Stimulated activated naive CD8-positive, alpha-beta T cell treated with anti-CD3 and anti-CD28 coated beads, Interleukin-15, amount 100 ng/mL, for 72 hours (primary cell): ENCODE data around the gene UBL4A.

Experiments
- ATAC-seq: fragments of 150-1000 bp; cut with Tn5 transposase; 2 replicates; pipeline ENCODE4 v1.10.0; 2021; ENCODE audit warnings: mild to moderate bottlenecking, moderate library complexity
- DNase-seq, 2 donors: peaks; one replicate each; pipeline ENCODE4 v3.0.0; 2021 to 2022
- H3K27ac Mint-ChIP-seq, 2 donors: one replicate each; pipeline ENCODE4 v1.8.0; 2022; ENCODE audit warnings: mild to moderate bottlenecking in 2 of 2, mixed read lengths in 2 of 2, moderate library complexity in 2 of 2
- H3K27me3 Mint-ChIP-seq: one replicate; pipeline ENCODE4 v1.8.0; 2022; ENCODE audit warnings: mixed read lengths
- H3K4me1 Mint-ChIP-seq: one replicate; pipeline ENCODE4 v1.8.0; 2022; ENCODE audit warnings: mild to moderate bottlenecking, mixed read lengths
- H3K4me3 Mint-ChIP-seq, 2 donors: one replicate each; pipeline ENCODE4 v1.8.0; 2022; ENCODE audit warnings: mild to moderate bottlenecking in 2 of 2, mixed read lengths in 2 of 2, moderate library complexity in 1 of 2
- H3K9me3 Mint-ChIP-seq, 2 donors: one replicate each; pipeline ENCODE4 v1.8.0; 2022; ENCODE audit warnings: mixed read lengths in 2 of 2

The UBL4A gene

DNA sequence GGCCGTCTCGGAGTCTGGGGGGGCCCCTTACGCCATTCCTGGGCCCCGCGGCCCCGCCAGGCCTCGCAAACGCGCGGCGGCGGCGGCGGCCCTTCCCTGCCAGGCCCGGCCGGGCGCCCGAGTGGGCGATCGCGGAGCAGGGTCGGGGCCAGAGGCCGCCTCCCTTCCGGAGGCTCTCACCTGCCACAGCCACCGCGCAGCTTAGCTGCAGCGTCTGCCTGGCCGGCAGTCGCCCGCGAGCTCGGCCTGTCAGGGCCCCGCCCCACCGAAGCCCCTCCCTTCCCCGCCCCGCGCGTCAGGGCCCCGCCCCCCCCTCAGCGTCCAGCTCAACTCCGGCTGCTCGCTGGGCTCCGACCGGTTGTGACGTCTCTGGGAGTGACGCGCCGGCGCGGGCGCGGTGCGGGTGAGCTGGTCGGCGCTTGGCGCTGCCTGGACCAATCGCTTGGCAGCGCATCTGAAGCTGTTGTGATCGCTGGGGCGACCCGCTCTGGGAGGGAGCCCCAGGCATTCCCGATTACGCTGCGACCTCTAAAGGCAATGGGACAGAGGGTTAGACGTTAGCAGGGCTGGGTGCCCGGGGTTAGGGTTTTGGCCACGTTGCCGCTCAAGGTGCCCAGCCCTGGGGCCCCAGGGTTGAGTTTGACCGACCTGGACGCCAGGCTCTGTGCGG, 4.1 kb upstream of the UBL4A start, which contains the start of gene SLC10A3:
Gene SLC10A3, minus strand, starts transcription at position 216 of the 670 bp plus-strand sequence. CDS start 1,689 bp downstream, outside the sequence.
- Mint-ChIP-seq H3K27me3 (no peaks in the 10 kb centered on the region), H3K4me3 (peak within 1 kb of the TSS; percentile 92 to 95), H3K27ac (peak within 1 kb of the TSS; percentile 92 to 94), H3K4me1 (peaks cover 35% of the 10 kb centered on the region), H3K9me3 (no peaks in the 10 kb centered on the region)
- ATAC-seq (peak; percentile 91), DNase-seq (peak; percentile 84 to 92)

DNA sequence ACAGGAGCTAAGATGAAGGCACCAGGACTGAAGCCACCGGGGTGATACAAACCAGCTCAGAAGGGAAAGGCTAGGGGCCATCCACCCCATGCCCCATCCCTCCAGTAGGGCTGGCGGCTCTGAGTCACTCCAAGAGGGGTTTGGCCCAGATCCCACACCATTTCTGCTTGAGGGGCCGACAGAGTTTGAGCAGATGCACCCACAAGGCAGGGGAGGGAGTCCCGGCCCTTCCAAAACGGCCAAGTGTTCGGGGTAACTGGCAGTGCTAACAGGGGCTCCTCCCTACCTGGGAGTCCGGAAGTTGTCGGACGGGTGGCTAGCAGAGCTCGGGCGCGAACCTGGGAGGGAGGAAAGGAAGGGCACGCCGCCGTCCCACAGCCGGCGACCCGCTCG, 3.6 kb upstream of the UBL4A start:
- Mint-ChIP-seq H3K4me3 (peak overlapping the region; percentile 91 to 95), H3K27me3 (no peaks in the 10 kb centered on the region), H3K9me3 (no peaks in the 10 kb centered on the region), H3K4me1 (peaks cover 39% of the 10 kb centered on the region), H3K27ac (peak overlapping the region; percentile 48 to 92)
- DNase-seq = peak in 1 of 2 donors; percentile 60
- peak; percentile 45 for ATAC-seq

DNA sequence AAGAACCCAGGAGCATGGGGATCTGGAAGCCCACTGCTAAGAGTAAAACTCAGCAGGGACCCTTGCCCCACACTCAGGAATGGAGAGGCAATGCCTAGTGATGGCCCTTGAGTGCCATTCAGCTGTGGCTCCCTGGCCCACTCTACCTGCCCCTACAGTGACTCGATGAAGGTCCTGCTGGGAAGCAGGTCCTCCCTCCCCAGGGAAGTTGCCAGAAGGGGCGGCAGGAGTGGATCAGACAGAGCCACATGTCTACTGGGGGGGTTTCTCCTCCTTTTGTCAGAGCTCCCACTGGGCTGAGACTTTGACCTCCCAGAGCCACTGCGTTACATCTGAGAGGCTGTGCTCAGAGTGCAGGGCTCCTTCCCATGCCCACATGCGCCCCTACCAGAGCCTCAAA, 2.8 kb upstream of the UBL4A start:
- H3K9me3 Mint-ChIP-seq = no peaks in the 10 kb centered on the region
- ATAC-seq (no peak), DNase-seq (no peak)
- peaks cover 47% of the 10 kb centered on the region for H3K4me1 Mint-ChIP-seq
- no peaks in the 10 kb centered on the region for H3K27me3 Mint-ChIP-seq
- H3K4me3 Mint-ChIP-seq = peak overlapping the region; percentile 91 to 95
- H3K27ac Mint-ChIP-seq = peak overlapping the region in 1 of 2 donors; percentile 42

DNA sequence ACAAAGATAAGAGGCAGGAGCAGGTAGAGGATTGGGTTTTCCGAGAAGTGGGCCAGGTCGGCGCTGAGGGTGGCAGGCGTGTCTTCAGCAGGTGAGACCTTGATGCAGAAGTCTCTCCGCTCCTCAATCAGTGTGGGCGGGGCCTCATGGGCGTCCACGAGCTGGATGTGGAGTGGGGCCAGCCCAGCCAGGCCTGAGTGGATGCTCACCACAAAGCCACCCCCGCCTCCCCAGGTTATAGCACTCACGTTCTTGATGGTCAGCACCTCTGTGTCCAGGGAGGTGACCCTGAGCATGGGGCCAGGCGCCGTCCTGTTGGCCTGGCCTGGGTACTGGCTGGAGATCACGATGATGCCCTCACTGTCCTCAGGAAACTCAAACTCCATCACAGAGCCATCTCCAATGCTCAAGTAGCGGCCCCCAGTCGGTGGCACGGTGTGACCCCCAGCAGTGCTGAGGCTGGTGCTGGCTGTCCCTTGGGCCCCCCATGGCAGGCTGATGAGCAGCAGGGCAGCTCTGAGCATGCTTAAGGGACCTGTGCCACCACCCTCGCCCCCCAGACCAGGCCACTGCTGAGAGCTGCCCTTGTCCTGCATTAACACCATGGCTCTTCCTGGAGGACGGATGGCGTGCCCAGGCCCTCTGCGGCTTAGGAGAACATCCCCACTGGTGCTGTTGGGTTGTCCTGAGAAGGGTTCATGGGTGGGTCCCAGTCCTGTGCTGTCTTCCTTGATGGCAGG, 2.1 kb upstream of the UBL4A start:
- Mint-ChIP-seq H3K9me3 (no peaks in the 10 kb centered on the region), H3K4me3 (peak overlapping the region; percentile 44 to 95), H3K27ac (peak overlapping the region in 1 of 2 donors; percentile 78), H3K27me3 (no peaks in the 10 kb centered on the region), H3K4me1 (peaks cover 54% of the 10 kb centered on the region)
- ATAC-seq = no peak
- DNase-seq = no peak

DNA sequence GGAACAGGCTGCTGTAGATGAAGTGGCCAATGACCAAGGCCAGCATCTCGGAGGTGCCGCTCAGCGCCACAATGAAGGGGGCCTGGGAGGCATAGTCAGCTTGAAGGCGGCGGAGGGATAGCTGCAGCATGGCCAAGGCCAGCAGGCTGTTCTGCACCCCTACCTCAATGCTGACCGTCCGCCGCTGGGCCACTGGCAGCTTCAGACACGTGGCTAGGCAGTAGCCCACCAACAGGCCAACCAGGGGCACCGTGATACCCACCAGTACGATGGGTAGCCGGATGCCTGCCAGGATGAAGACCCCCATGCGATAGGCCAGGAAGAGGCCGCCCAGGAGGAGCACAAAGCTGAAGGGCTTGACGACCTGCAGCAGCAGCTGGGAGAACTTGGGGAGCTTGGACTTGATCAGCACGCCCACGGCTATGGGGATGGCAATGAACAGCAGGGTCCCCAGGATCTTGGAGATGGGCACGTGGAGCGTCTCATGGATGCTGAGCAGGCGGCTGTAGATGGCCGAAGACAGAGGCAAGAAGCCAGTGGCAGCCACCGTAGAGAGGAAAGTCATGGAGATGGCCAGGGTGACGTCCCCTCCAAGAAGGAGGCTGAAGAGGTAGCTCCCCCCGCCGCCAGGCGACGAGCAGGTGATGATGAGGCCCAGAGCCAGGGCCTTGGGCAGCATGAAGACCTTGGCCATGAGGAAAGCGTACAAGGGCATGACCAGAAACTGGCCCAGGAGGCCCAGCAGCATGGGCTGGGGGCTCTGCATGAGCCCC, 1.3 kb upstream of the UBL4A start:
- peak overlapping the region in 1 of 2 donors; percentile 78 for H3K27ac Mint-ChIP-seq
- H3K4me1 Mint-ChIP-seq = peaks cover 62% of the 10 kb centered on the region
- no peak for ATAC-seq
- no peaks in the 10 kb centered on the region for H3K9me3 Mint-ChIP-seq
- H3K27me3 Mint-ChIP-seq = no peaks in the 10 kb centered on the region
- H3K4me3 Mint-ChIP-seq = peak overlapping the region; percentile 44 to 46
- DNase-seq = no peak

DNA sequence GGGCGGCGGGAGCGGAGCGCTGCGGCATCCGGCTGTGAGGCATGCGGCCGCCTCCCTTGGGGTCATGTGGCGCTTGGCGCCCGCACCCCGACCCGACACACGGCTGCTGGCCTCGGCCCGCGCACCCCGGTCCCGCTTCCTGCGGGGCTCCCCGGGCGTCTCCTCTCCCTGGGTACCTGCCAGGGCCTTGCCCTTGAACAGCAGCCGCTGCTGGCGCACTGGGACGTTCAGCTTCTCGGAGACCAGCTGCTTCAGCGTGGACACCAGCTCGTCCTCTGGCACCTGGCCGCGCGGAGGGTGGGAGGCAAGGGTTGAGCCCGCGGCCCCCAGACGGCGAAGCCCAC, 391 bp downstream of the UBL4A start:
- peak; percentile 19 to 37 for DNase-seq
- H3K27me3 Mint-ChIP-seq = no peaks in the 10 kb centered on the region
- H3K4me3 Mint-ChIP-seq = peak overlapping the region; percentile 71 to 77
- peak; percentile 4 for ATAC-seq
- no peaks in the 10 kb centered on the region for H3K9me3 Mint-ChIP-seq
- no peak overlapping the region for H3K27ac Mint-ChIP-seq
- peaks cover 60% of the 10 kb centered on the region for H3K4me1 Mint-ChIP-seq

DNA sequence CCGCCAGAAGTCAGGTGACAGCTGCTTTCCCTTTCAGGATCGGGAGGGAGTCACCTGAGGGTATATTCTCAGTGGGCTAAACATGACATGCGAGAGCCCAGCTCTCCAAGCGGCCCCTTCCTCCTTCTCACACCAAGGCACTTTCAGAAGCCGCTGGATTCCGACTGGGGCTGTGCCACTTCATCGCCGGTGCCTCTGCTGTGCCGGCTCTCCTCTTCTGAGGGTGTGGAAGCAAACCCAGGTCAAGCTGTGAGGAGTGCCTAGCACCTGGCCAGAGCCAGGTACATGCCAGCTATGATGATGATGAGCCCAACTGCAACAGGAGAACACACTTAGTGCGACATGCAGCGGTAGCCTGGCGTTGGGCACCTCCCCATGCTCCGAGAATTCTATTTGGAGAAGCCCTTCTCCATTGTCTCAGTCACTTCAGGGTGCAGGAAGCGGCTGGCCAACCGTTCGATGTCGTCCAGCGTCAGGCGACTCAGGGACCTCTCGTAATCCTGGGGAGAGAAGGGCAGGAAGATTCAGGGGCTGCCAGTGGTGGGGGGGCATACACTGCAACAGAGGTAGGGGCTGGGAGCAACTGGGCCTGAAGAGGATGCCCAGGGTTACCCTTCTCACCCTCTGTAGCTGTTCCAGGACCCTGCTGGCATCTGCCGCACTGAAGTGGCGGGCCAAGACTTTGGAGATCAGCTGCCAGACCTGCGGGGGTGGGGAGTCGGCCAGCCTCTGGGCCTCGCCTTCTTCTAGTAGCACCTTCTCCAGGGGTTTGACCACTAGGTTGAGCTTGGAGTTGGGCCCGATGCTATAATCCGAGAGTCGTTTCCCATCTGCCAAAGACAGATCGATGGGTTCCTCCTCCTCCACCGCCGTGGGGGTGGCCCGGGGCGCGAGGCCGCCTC, 1.0 kb downstream of the UBL4A start:
- Mint-ChIP-seq H3K27ac (no peak overlapping the region), H3K4me3 (peak overlapping the region; percentile 71 to 77), H3K4me1 (peaks cover 59% of the 10 kb centered on the region), H3K9me3 (no peaks in the 10 kb centered on the region), H3K27me3 (no peaks in the 10 kb centered on the region)
- no peak for ATAC-seq
- no peak for DNase-seq

DNA sequence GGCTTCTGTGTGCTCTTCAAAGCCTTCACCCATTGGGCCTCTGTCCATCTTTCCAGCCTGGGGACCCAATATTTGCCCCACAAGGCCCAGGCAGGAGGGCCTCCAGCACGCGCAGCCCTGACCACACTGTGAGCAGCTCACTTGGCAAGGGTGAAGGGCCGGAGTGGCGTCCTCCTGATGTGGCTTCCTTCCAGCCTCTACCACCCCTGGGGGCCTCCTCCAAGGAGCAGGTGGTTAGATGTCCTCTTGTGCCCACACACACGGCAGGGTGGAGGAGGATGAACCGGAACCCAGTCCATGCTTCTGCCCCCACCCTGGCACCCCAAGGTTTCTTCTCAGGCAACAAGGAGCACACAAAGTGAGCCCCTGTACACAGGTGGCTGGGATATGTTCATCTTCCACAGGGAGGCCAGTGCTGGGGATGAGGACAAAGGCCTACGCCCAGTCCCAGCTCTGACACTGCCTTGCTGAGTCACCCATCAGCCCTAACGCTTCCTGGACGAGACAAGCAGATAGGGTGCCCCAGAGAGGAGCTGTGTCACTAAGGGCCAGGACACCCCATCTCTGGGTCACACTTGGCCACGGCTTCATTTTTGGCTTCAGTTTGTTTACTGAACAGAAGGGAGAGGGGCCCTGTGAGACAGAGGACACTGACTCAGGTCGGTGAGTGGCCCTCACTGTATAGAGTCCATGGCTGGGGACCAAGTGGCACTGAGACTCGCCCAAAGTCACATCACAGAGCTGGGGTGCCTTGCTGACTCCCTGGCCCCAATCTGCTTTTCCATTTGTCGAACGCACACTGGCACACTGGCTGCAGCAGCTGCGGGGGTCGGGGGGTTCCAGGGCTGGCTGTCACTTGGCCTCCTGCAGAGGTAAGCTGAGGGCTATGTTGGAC, 1.9 kb downstream of the UBL4A start:
- no peak overlapping the region for H3K27ac Mint-ChIP-seq
- H3K4me3 Mint-ChIP-seq = peak overlapping the region; percentile 71 to 77

DNA sequence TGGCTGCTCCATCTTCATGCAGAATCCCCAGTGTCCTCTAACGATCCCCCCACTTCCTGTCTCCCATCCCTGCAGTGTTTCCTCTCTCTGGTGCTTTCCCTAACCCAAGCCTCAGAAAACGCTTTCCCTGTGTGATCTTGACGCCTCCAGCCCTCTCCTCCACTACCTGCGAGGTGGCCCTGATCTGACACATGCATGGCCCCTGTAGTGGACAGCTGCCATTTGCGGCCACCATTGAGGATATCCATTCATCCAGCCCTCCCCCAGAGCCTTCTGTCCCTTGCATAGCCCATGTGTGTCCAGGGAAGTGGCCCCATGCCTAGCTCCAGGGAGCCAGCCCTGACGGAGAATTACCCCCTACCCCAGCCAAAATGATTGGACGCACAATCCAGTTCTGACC, 3.1 kb downstream of the UBL4A start:
- no peaks in the 10 kb centered on the region for H3K9me3 Mint-ChIP-seq
- H3K27ac Mint-ChIP-seq = peak overlapping the region in 1 of 2 donors; percentile 96
- no peak for DNase-seq
- H3K4me3 Mint-ChIP-seq = peak overlapping the region in 1 of 2 donors; percentile 29
- H3K27me3 Mint-ChIP-seq = no peaks in the 10 kb centered on the region
- peaks cover 52% of the 10 kb centered on the region for H3K4me1 Mint-ChIP-seq
- ATAC-seq = no peak

More for the DNA sequence above, 1.9 kb downstream of the UBL4A start:
- Mint-ChIP-seq H3K9me3 (no peaks in the 10 kb centered on the region), H3K4me1 (peaks cover 59% of the 10 kb centered on the region), H3K27me3 (no peaks in the 10 kb centered on the region)
- ATAC-seq (no peak), DNase-seq (no peak)

DNA sequence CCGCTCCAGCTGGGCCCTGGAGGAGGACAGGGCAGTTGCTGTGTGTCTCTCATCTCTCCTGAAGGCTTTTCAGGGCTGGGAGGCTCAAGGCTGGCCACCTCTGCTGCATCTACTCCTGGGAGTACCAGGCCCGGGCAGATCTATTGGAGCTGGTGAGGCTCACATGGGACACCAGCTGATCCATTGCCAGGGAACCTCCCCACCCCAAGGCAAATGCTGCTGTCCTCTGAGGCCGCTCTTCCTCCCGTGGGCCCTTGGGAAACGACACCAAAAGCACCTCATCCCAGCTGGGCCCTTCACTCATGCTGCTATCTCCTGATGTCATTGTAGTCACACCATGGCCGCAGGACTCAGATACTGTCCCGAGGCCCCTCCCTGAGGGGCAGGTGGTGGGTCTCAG, 3.6 kb downstream of the UBL4A start:
- ATAC-seq (no peak), DNase-seq (no peak)
- no peak overlapping the region for H3K4me3 Mint-ChIP-seq
- H3K4me1 Mint-ChIP-seq = peaks cover 50% of the 10 kb centered on the region
- H3K27ac Mint-ChIP-seq = no peak overlapping the region
- H3K9me3 Mint-ChIP-seq = no peaks in the 10 kb centered on the region
- no peaks in the 10 kb centered on the region for H3K27me3 Mint-ChIP-seq

DNA sequence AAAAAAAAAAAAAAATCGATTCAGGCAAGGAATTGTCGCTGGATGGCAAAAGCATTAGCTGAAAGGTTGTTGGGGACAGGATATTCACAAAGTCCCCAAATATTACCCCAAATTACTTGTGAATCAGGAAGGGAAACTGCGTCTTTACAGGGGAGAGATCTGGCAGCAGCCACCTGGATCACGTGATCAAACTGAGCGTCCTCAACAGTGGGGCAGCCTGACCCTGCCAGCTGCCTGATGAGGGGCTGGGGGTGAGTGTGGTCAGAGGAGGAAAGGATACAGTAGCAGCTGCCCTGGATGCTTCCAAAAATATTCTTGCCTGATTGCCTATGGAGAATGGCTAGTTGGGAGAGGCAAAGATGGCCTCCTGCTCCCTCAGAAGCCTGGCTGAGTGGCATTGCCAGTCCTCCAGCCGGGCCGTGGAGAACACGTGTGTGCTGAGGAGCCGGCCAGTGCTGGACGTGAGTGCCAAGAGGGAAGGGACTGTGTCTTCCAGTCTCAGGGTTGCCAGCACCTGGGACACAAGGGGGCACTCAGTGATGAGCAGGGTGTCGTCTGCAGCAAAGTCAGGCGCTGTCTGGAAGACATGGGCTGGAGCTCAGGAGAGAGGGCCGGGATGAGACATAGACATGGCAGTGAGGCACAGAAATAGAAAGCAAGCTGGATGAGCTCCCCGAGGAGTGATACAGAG, 4.4 kb downstream of the UBL4A start:
- H3K4me1 Mint-ChIP-seq = peaks cover 48% of the 10 kb centered on the region
- no peaks in the 10 kb centered on the region for H3K27me3 Mint-ChIP-seq
- H3K9me3 Mint-ChIP-seq = no peaks in the 10 kb centered on the region
- H3K27ac Mint-ChIP-seq = no peak overlapping the region
- no peak overlapping the region for H3K4me3 Mint-ChIP-seq
- DNase-seq (no peak), ATAC-seq (no peak)

DNA sequence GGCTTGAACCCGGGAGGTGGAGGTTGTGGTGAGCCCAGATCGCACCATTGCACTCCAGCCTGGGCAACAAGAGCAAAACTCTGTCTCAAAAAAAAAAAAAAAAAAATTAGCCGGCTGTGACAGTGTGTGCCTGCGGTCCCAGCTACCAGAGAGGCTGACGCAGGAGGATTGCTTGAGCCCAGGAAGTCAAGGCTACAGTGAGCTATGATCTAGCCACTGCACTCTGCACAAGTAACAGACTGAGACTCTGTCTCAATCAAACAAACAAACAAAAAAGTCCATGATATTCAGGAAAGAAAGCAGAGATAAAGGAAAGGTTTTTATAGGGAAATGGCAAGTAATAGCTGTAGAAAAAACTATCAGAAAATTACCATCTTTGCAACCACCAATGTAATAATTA, 5.2 kb downstream of the UBL4A start:
- Mint-ChIP-seq H3K9me3 (no peaks in the 10 kb centered on the region), H3K4me3 (no peak overlapping the region), H3K4me1 (peaks cover 52% of the 10 kb centered on the region), H3K27ac (no peak overlapping the region), H3K27me3 (no peaks in the 10 kb centered on the region)
- ATAC-seq (no peak), DNase-seq (no peak)

DNA sequence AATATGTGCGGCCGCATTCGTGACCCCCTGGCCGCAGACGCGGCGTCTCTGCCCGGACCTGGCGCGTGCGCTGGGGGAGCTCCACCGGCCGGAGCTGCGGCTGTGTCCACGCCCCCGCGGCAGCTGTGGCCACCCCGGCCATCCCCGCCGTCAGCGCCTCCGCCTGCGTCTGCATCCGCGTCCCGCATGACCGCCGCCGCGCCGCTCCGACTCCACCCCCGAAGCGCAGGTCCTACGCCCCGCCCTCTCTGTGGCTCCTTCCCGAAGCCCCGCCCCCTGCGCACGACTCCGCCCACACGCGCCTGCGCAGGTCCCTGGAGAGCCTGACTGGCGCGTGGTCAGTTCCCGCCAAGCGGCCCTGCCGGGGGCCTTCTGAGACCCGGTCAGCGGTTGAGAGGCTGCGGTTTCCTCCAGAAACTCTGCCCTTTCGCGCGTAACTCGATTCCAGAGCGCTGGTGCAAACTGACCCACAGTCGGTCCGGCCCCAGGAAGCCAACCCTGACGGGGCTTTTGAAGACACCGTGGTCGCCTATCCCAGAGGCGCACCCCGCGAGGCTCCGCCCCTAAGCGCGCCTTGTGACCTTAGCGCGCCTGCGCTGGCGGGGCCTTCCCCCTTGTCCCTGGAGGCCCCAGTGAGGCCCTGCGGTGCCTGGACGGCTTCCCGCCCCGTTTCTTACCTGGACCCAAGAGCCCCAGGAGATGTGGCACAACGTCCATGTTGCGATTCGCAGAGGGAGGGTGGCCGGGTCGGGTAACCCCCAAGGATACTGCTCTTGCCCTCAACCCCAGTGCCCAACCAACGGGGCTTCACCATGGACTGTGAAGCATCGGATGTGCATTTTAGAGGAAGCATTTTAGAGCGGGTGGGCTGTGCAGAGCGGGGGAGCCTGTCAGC, 7.4 kb downstream of the UBL4A start, which contains the start of gene LAGE3:
Gene LAGE3, minus strand, starts transcription at position 554 of the 895 bp plus-strand sequence. Its CDS starts 366 bp downstream, at position 188.
- Mint-ChIP-seq H3K4me3 (peak within 1 kb of the TSS; percentile 87 to 90), H3K9me3 (no peaks in the 10 kb centered on the region), H3K4me1 (peaks cover 45% of the 10 kb centered on the region), H3K27me3 (no peaks in the 10 kb centered on the region), H3K27ac (peak within 1 kb of the TSS; percentile 95)
- ATAC-seq (peak; percentile 94), DNase-seq (peak; percentile 96)
